ENCODE results near the gene PNPLA7. TPM values are rescaled to one million over a fixed set of nuclear protein-coding genes. Genes with fewer than 3 reads are reported as not detected.
"Not testable (repeated sequence)": the region's sequence is repeated elsewhere in the genome, so short reads cannot be mapped to it uniquely, and the experiment has no call there.

PNPLA7 gene
- total RNA-seq, 2 experiments from 2014 or later: 2.6 to 3.4 TPM

DNA sequence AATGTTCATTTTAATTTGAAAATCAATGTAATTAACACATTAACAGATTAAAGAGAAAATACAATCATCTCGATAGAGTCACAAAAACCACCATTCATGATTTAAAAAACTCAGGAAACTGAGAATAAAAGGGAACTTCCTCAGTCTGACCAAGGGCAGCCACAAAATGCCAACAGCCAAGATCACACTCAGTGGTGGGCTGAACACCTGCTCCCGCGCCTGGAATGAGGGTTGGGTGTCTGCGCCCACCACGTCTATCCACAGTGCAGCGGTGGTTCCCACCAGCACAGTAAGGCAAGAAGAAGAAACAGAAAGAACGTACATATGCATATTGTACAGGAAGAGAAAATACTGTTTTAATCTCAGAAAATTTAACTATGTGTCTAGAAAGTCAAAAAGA is 79.4 kb downstream of the PNPLA7 start:
- POLR2A ChIA-PET: no interaction called here
- CTCF ChIA-PET: no interaction called here

DNA sequence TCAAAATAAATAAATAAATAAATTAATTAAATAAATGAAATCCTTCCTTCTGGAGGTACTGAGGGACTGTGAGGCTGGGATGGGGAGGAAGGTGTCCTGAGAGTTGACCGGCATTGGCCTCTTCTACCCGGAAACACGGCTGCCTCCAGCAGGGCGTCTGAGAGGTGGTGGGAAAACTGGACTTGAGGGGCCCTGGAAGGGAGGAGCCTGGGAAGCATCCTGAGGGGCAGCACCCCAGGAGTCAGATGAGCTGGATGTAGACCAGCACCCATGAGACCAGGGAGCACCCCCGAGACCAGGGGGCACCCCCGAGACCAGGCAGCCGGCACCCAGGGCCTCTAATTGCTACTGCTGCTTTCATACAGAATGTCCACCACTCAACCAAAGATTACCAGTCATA is 82.3 kb downstream of the PNPLA7 start:
- ChIA-PET CTCF (no interaction called here), POLR2A (no interaction called here)

DNA sequence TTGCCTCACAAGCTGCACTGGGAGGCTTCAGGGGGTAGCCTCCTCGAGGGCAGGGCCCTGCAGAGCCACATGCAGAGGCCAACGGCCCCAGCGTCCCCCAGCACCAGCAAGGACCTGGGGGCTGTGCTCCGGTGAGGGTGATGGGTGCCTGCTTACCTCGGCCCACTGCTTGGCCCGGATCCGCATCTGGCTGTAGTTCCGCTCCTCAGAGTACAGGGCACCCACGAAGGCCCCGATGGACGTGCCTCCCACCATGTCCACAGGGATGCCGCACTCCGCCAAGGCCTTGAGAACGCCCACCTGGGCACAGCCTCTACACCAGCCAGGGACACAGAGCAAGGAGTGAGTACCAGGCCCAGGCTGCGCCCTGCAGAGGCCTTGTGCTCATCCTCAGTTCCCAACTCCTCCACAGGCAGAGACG is 83.0 kb downstream of the PNPLA7 start:
- ChIA-PET POLR2A (no interaction called here), CTCF (no interaction called here)

DNA sequence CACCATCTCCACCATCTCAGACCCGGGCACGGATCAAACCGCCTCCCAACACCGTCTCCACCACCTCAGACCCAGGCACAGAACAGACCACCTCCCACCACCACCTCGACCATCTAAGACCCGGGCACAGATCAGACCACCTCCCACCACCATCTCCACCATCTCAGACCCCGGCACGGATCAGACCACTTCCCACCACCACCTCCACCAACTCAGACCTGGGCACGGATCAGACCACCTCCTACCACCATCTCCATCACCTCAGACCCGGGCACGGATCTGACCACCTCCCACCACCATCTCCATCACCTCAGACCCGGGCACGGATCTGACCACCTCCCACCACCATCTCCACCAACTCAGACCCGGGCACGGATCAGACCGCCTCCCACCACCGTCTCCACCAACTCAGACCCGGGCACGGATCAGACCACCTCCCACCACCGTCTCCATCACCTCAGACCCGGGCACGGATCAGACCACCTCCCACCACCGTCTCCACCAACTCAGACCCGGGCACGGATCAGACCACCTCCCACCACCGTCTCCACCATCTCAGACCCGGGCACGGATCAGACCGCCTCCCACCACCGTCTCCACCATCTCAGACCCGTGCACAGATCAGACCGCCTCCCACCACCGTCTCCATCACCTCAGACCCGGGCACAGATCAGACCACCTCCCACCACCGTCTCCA is 83.7 kb downstream of the PNPLA7 start:
- POLR2A ChIA-PET, CTCF ChIA-PET: not testable (repeated sequence)

DNA sequence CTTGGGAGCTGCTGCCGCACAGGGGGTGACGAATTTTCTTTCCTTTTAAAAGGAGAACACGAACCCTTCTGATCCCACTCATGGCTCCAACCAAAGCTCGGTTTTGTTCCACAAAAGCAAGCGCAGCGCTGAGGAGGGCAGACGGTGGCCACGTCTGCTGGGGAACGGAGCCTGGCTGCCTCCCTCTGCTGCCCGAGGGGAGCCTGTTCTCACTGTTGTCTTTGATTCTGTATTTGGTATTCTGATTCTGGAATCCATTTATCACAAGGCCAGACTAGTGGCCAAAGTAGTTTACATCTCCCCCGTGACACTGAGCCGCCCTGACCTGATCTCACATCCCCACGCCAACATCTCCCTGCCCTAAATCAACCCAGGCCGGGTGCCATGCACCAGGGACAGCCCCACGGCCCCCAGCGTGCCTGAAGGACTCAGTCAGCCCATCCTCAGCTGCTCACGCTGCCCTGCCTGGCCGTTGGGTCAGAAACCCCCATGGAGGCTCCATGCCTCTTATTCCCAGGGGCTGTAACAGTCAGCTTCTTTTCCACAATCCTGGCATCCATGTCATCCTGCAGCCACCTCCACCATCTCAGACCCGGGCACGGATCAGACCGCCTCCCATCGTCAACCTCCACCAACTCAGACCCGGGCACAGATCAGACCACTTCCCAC is 84.3 kb downstream of the PNPLA7 start:
- CTCF ChIA-PET: interaction anchor here (0.6 kb wide), 1 partner anchor 227 kb away, joined by 3 read pairs; no protein-coding TSS in a partner anchor
- POLR2A ChIA-PET: no interaction called here

DNA sequence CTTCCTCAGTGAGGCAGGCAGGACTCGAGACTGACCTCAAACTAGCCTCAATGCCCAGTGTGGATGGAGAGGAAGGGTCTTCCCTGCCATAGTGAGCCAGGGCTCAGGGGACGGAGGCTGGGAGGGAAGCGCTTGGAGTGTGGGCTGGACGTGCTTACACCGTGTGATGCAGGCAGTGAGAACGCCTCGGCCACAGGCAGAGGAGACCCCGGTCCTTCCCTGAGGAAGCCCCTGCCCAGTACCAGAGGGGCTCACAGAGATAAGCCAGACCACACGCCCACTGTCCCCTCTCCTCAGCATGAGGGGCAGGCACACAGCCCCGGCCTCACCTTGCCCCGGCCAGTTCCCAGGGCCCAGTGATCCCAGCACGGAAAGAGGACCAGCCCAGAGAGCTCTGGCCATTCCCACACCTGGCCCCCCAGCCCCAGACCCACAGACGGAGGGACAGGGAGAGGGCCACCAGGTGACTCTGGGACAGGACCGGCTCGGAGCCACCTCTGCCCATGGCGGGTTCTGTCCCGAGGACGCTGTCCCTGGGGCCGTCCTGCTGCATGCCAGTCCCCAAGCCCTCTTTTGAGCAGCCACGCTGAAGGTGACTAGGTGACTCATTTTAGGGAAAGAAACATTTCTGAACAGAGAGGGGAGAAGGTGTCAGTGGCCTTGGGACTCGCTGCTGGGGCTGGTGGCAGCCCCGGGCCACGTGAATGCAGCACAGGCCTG is 85.0 kb downstream of the PNPLA7 start:
- ChIA-PET POLR2A (no interaction called here), CTCF (interaction anchor here (0.6 kb wide), 1 partner anchor 226 kb away, joined by 3 read pairs; no protein-coding TSS in a partner anchor)

DNA sequence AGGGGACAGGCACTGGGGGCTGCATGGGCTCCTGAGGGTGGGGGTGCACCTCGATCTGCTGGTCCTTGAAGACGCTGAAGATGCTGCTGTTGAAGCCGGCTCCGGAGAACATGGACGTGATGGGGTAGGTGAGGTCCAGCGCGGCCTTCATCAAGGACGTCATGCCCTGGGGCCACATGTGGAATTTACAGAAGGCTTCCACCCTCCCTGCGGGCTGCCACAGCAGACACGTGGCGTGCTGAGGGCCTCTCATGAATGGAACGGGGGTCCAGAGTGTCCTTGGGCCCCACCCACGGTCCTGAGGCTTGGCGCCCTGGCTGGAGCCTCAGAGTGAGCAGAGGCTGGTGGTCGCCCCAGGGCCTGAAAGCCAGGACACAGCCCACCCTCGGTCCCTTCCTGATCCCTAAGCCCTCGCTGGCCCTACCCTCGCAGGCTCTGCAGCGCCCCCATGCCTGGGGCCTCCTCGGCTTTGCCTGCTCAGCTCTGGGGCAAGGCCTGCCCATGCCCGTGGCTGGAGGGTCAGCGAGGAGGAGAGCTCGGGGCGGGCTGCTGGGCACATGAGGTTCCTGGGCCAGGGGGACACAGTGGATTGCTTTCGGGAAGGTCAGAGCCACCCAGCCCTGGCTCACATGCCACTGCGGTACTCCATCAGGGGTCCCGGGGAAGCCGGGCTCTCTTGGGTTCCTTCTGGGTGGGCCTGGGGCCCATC is 85.8 kb downstream of the PNPLA7 start:
- CTCF ChIA-PET: no interaction called here
- POLR2A ChIA-PET: no interaction called here

DNA sequence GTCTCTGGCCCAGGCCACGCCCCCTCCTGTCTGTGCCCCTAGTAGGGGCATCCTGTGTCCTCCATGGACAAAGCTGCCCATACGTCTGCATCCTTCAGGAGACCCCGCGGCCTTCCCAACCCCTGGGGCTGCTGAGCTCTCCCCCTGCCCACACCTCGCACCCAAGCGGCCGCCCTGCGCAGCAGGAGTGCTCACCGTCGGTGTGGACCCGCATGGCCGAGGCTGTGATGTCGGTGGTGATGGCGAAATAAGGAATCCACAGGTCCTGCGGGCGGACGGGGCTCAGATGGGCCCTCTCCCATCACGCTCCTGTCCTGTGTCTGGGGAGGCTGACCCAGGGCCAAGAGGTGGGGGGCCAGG is 86.3 kb downstream of the PNPLA7 start:
- ChIA-PET POLR2A (no interaction called here), CTCF (interaction anchor here (1.5 kb wide), 1 partner anchor 73 kb away, joined by 3 read pairs; no protein-coding TSS in a partner anchor)

DNA sequence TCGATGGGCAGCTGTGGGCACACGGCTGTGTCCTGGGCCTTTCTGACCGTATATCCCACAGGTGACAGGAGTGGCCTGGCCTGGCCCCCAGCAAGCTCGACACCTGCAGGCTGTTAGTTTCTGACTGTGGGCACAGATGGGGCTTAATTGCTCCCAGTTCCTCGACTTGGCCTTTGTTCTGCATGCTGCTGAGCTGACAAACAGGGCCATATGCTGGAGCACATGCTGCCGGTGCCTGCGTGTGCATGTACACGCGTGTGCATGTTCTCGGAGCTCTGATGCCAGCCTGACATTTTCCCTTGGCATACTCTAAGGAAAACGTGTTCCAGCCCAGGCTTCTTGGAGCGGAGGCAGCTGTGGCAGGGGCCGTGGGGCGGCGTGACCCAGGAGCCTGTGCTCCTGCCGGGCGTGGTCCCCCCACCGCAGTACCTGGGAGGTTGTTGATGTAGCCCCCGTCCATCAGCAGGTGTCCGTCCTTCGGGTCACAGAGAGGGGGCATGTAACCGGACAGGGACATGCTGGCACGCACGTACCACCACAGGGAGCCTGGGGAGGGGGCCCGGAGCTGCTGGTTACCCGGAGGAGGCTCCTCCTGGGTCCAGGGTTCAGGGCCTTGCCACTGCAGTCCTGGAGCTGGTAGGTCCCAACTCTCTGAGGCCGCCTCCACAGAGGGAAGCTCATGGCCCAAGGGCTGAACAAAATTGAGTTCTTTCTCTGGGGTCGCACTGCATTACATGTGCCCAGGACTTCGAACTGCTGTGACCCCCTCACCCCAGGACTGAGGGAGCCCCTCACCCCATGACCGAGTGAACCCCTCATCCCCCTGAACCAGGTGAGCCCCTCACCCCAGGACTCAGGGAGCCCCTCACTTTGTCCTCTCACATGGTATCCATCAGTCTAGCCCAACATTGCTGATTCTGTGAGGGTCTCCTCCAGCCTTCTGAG is 86.9 kb downstream of the PNPLA7 start:
- POLR2A ChIA-PET: interaction anchor here (0.9 kb wide), 1 partner anchor 222 kb away, joined by 3 read pairs; the partner anchor contains the start of gene TUBB4B

DNA sequence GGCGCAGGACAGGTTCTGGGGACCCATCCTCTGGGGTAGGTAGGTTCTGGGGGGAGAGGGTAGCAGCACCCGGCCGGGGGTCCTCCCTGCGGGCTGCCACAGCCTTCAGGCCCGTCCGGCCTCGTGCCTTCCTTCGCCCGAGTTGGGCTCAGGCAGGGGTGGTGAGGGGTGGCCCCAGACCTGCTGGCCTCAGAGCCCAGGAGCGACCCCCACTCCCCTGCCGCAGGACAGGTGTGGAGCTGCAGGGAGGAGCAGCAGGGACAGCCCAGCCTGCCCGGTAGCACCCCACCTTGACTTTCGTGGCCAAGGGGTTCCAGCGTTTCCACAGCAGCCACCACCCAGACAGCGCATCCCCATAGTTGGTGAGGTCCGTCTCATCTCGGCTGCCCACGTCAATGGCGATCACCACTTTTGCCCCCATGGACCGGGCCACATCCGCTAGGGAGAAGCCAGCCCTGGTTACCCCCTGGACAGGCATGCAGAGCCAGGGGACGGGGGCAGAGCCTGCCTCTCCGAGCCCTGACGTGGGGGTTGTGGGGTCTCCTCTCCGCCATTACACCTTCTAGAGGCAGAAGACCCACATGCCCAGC is 87.7 kb downstream of the PNPLA7 start:
- CTCF ChIA-PET: interaction anchor here (0.6 to 1.5 kb wide), 3 partner anchors 40 to 1002 kb away, joined by 3 to 4 read pairs (median 3); partner anchors contain the start of genes EXD3 and NOXA1
- POLR2A ChIA-PET: interaction anchor here (0.9 kb wide), 1 partner anchor 222 kb away, joined by 3 read pairs; the partner anchor contains the start of gene TUBB4B

More for the DNA sequence above, 86.9 kb downstream of the PNPLA7 start:
- CTCF ChIA-PET: interaction anchor here (0.5 to 1.5 kb wide), 3 partner anchors 74 to 1003 kb away, joined by 3 to 5 read pairs (median 3); partner anchors contain the start of gene SAPCD2

DNA sequence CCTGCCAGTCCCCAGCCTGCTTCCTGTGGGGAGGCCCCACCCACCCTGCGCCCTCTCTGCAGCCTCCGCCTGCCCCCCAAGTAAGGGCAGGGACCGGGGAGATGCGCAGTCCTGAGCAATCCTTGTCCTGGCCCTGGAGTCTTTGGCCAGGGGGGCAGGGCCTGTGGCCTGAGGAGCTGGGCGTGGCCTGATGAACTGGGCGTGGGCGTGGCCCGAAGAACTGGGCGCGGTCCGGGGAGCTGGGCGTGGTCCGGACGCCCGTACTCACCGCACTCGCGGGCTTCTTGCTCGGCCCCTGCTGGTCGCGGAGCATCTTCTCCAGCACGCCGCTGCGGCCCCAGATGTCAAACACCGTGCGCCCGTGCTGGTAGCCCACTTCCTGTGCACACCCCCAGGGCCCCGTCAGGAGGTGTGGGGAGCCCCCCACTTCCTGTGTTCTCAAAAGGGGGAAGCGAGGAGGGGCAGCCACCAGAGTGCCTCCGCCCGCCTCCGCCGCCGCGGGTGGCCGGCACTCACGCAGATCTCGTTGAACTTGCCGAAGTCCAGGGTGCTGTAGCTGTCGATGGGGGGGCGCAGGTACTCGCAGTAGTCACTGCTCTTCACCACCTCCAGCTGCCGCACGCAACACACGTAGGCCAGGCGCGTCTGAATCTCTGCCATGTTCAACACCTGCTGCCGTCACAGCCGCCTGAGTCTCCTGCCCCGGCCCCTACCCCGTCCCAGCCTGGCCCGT is 88.4 kb downstream of the PNPLA7 start:
- ChIA-PET CTCF (interaction anchor here (1.3 kb wide), 1 partner anchor 39 kb away, joined by 4 read pairs; the partner anchor contains the start of genes EXD3 and NOXA1), POLR2A (interaction anchor here (0.8 to 0.9 kb wide), 2 partner anchors 39 to 221 kb away, joined by 3 read pairs; partner anchors contain the start of genes EXD3, NOXA1 and TUBB4B)

DNA sequence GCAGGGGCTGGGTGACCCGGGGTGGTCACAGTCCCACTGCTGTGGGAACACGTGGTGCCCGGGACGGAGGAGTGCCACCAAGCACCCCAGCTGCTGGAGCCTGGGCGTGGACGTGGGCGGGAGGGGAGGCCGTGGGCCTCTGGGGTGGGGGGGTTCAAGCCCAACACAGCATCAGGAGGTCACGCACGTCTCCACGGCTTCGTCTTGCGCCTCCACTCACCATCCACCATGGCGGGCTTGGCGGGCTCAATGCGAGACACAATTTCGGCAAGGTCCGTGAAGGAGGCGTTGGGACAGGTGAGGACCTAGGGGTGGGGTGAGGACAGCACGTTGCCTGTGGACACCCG is 88.9 kb downstream of the PNPLA7 start:
- CTCF ChIA-PET: interaction anchor here (1.3 kb wide), 1 partner anchor 39 kb away, joined by 4 read pairs; the partner anchor contains the start of genes EXD3 and NOXA1
- POLR2A ChIA-PET: interaction anchor here (0.8 kb wide), 1 partner anchor 38 kb away, joined by 3 read pairs; the partner anchor contains the start of genes EXD3 and NOXA1

DNA sequence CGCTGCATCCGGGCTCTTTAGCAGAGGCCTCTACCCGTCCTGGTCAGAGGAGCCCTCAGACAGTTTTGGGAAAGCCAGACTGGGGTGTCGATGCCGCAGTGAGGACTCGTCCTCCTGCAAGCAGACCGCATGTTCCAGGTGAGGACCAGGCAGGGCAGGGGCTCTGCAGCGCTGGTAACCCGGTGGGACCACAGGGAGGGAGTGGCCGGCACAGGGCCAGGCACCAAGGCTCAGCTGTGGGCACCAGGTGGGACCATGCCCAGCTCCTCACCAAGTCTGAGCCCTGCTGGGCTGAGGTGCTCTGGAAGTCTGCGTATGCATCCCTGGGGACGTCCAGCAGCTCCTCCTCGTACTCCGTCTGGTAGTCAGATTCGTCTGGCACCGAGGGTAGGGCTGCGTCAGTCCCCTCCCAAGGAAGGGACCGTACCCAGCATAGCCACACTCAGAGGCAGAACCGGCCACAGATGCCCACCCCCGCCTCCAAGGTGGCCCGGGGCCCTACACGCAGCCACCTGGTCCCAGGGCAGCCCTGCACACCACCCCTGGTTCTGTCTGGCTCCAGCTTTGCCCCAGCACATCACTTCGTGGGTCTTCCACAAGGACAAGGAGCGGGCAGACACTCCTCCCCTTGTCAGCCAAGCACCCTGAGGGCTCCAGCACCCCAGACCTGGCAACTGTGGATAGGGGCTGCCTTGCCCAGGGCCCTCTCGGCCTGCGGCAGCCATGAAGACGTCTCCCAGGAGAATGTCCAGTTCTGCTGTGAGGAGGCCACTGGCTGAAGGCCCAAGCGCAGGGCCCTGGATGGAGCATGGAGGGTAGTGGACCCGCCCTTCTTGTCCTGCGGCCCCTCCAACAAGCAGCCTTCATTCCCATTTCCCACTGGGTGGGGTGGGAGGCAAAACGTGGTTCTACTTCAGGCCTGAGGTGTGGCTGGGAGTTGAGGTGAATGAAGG is 89.6 kb downstream of the PNPLA7 start:
- ChIA-PET POLR2A (no interaction called here), CTCF (interaction anchor here (0.8 kb wide), 1 partner anchor 38 kb away, joined by 5 read pairs; the partner anchor contains the start of genes EXD3 and NOXA1)

DNA sequence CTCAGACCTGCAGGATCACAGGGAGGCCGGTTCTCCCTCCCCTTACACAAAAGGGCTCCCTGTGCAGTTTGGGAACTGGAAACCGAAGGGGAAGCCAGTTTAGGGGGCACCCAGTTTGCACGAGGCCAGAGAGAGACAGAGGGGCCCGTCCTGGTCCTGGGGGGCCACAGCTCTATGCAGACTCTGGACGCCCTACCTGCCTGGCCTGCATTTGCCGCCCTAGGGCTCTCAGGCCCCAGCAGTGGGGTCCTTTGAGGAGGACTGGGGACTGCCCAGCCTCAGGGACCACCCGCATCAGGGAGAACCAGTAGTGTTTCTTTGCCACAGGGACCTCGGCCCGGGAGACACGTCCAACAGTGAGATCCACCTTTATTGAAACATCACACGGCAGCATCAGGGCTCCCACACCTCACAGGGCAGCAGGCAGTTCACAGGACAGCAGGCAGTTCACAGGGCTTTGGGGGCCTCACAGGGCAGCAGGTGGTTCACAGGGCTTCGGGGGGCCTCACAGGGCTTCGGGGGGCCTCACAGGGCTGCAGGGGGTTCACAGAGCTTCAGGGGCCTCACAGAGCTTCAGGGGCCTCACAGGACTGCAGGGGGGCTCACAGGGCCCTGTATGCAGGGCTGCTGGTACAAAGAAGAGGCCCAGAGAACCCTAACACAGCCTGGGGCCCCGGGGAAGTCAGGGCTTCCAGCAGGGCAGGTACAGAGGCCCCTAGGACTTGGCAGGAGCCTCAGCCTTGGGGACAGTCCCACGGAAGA is 90.4 kb downstream of the PNPLA7 start:
- ChIA-PET POLR2A (interaction anchor here (0.6 to 1.0 kb wide), 2 partner anchors 11 to 37 kb away, joined by 3 to 7 read pairs; partner anchors contain the start of genes EXD3 and NOXA1), CTCF (interaction anchor here (0.8 kb wide), 1 partner anchor 37 kb away, joined by 5 read pairs; the partner anchor contains the start of genes EXD3 and NOXA1)

DNA sequence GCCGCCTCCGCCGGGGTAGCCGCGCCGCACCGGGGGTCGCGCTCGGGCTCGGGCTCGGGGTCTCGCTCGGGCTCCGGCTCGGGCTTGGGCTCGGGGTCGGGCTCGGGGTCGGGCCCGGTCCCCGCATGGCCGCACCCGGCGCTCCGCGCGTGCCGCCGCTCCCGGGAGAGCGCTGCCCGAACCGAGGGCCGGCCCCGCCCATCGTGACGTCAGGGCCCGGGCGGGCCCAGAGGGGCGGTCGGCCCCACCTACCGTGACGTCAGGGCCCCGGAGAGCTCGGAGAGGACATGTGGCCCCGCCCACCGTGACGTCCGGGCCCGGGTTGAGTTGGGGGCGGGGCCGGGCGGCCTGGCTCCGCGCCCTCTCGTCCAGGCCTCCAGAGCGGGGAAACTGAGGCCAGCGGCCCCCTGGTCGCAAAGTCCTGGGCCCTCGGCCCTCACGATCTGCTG is 91.0 kb downstream of the PNPLA7 start, which contains the start of gene NSMF:
NSMF (minus strand) TSS at position 183 of the 449 bp plus-strand sequence. CDS start 232 bp downstream, outside the sequence.
- ChIA-PET POLR2A (interaction anchor here (0.6 to 1.0 kb wide), 2 partner anchors 11 to 36 kb away, joined by 3 to 7 read pairs; partner anchors contain the start of genes EXD3 and NOXA1), CTCF (no interaction called here)
